Gastroesophageal sphincter (tissue), 3 donors: ENCODE data around the gene TEKT3.

Experiments
- CTCF ChIP-seq, 4 experiments: fragments of 200-600 bp in 2 of 4; fragments of 450-650 bp in 2 of 4; sonication (generic) in 1 of 4; IDR thresholded peaks; one replicate each; pipeline ENCODE4 v1.5.1; 2017 to 2019; ENCODE audit warnings: antibody characterized with exemption in 4 of 4, mild to moderate bottlenecking in 2 of 4, moderate library complexity in 2 of 4
- POLR2A ChIP-seq, 2 donors: fragments of 450-650 bp; IDR thresholded peaks; one replicate each; pipeline ENCODE4 v1.6.1; 2017; ENCODE audit warnings: antibody characterized with exemption in 2 of 2, mild to moderate bottlenecking in 2 of 2, moderate library complexity in 1 of 2
- POLR2AphosphoS5 ChIP-seq: sonication (generic); formaldehyde crosslinking; IDR thresholded peaks from one replicate; pipeline ENCODE4 v1.6.1; 2017; ENCODE audit warnings: antibody characterized with exemption

GRCh38 chr17:15257258-15257788 lies 84.1 kb downstream of the TEKT3 start:
- peak; percentile 79 to 96 (median 88) for TF ChIP-seq CTCF (IDR thresholded peaks at IDR 0.05)
- peak; percentile 79 for TF ChIP-seq POLR2AphosphoS5
- no peak for TF ChIP-seq POLR2A (IDR thresholded peaks at IDR 0.05)
